Measurements from ENCODE around the gene HIF1AN. TPM values are rescaled to one million over a fixed set of nuclear protein-coding genes. Genes with fewer than 3 reads are reported as not detected.

The HIF1AN gene
- total RNA-seq, 1 experiment from 2014 or later, result 14.8 TPM

GRCh38 chr10:100504096-100504495 is 31.6 kb upstream of the HIF1AN start:
- Histone ChIP-seq H3K4me2 (ENCODE audit: low read depth, low read length, poor library complexity, severe bottlenecking) (no peak overlapping the region), H3K79me2 (ENCODE audit: low read length) (no peaks in the 10 kb centered on the region), H3K27me3 (ENCODE audit: low read length) (no peaks in the 10 kb centered on the region), H3K4me1 (ENCODE audit: low read length) (no peaks in the 10 kb centered on the region), H2AFZ (ENCODE audit: low read length) (no peak overlapping the region), H3K9me3 (ENCODE audit: low read length) (no peaks in the 10 kb centered on the region), H4K20me1 (ENCODE audit: insufficient read depth, low read depth, low read length) (no peaks in the 10 kb centered on the region), H3K9ac (ENCODE audit: low read length) (no peak overlapping the region), H3K36me3 (ENCODE audit: insufficient read depth, low read length) (no peaks in the 10 kb centered on the region), H3K4me3 (ENCODE audit: low read length) (no peak overlapping the region), H3K27ac (ENCODE audit: low read length) (no peak overlapping the region), H3K9me2 (replicated peaks; ENCODE audit: insufficient read depth, low read length) (no peaks in the 10 kb centered on the region)
- no peak for DNase-seq

DNA sequence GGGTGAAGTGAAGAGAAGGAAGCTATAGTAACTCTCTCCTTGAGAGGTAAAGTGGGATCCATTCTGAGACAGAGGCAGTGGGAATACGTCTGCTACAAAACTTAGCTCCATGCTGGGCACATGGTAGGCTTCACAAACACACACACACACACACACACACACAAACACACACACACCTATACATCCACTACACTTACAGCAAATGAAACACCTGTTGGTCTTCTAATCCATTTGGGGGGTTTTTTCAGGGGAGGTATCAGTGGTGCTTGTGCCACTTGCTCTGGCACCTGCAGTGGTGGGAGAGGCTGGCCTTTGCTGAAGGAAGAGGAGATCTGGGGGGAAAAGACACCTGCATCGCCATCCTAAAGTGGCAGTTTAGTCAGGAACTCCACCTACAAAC is 30.6 kb upstream of the HIF1AN start:
- Histone ChIP-seq H3K27me3 (ENCODE audit: low read length) (no peaks in the 10 kb centered on the region), H3K27ac (ENCODE audit: low read length) (no peak overlapping the region), H3K9me2 (replicated peaks; ENCODE audit: insufficient read depth, low read length) (no peaks in the 10 kb centered on the region), H4K20me1 (ENCODE audit: insufficient read depth, low read depth, low read length) (no peaks in the 10 kb centered on the region), H2AFZ (ENCODE audit: low read length) (no peak overlapping the region), H3K9ac (ENCODE audit: low read length) (no peak overlapping the region), H3K9me3 (ENCODE audit: low read length) (no peaks in the 10 kb centered on the region), H3K4me2 (ENCODE audit: low read depth, low read length, poor library complexity, severe bottlenecking) (no peak overlapping the region), H3K4me1 (ENCODE audit: low read length) (no peaks in the 10 kb centered on the region), H3K4me3 (ENCODE audit: low read length) (no peak overlapping the region), H3K79me2 (ENCODE audit: low read length) (no peaks in the 10 kb centered on the region), H3K36me3 (ENCODE audit: insufficient read depth, low read length) (no peaks in the 10 kb centered on the region)
- no peak for DNase-seq

GRCh38 chr10:100506596-100507356 is 29.0 kb upstream of the HIF1AN start:
- Histone ChIP-seq H3K79me2 (ENCODE audit: low read length) (no peaks in the 10 kb centered on the region), H3K4me3 (ENCODE audit: low read length) (no peak overlapping the region), H2AFZ (ENCODE audit: low read length) (no peak overlapping the region), H3K36me3 (ENCODE audit: insufficient read depth, low read length) (no peaks in the 10 kb centered on the region), H3K9ac (ENCODE audit: low read length) (no peak overlapping the region), H3K27ac (ENCODE audit: low read length) (no peak overlapping the region), H4K20me1 (ENCODE audit: insufficient read depth, low read depth, low read length) (no peaks in the 10 kb centered on the region), H3K4me2 (ENCODE audit: low read depth, low read length, poor library complexity, severe bottlenecking) (no peak overlapping the region), H3K4me1 (ENCODE audit: low read length) (no peaks in the 10 kb centered on the region), H3K27me3 (ENCODE audit: low read length) (no peaks in the 10 kb centered on the region), H3K9me3 (ENCODE audit: low read length) (no peaks in the 10 kb centered on the region), H3K9me2 (replicated peaks; ENCODE audit: insufficient read depth, low read length) (no peaks in the 10 kb centered on the region)
- no peak for DNase-seq

- no peaks in the 10 kb centered on the region for H3K4me1 ChIP-seq (ENCODE audit: low read length)
Measured at GRCh38 chr10:100507357-100507732, 28.4 kb upstream of the HIF1AN start.

GRCh38 chr10:100508266-100508665 is 27.5 kb upstream of the HIF1AN start:
- Histone ChIP-seq H2AFZ (ENCODE audit: low read length) (no peak overlapping the region), H3K36me3 (ENCODE audit: insufficient read depth, low read length) (no peaks in the 10 kb centered on the region), H4K20me1 (ENCODE audit: insufficient read depth, low read depth, low read length) (no peaks in the 10 kb centered on the region), H3K79me2 (ENCODE audit: low read length) (no peaks in the 10 kb centered on the region), H3K9ac (ENCODE audit: low read length) (no peak overlapping the region), H3K27ac (ENCODE audit: low read length) (no peak overlapping the region), H3K9me3 (ENCODE audit: low read length) (no peaks in the 10 kb centered on the region), H3K4me2 (ENCODE audit: low read depth, low read length, poor library complexity, severe bottlenecking) (no peak overlapping the region), H3K4me3 (ENCODE audit: low read length) (no peak overlapping the region), H3K4me1 (ENCODE audit: low read length) (no peaks in the 10 kb centered on the region), H3K27me3 (ENCODE audit: low read length) (no peaks in the 10 kb centered on the region), H3K9me2 (replicated peaks; ENCODE audit: insufficient read depth, low read length) (no peaks in the 10 kb centered on the region)
- DNase-seq, result no peak

More at GRCh38 chr10:100507357-100507732, 28.4 kb upstream of the HIF1AN start:
- H3K4me2 ChIP-seq (ENCODE audit: low read depth, low read length, poor library complexity, severe bottlenecking), result no peak overlapping the region
- H3K27ac ChIP-seq (ENCODE audit: low read length), result no peak overlapping the region
- H3K9me3 ChIP-seq (ENCODE audit: low read length), result no peaks in the 10 kb centered on the region
- H3K79me2 ChIP-seq (ENCODE audit: low read length), result no peaks in the 10 kb centered on the region
- no peaks in the 10 kb centered on the region for H3K9me2 ChIP-seq (replicated peaks; ENCODE audit: insufficient read depth, low read length)
- no peaks in the 10 kb centered on the region for H3K36me3 ChIP-seq (ENCODE audit: insufficient read depth, low read length)
- no peak overlapping the region for H3K4me3 ChIP-seq (ENCODE audit: low read length)
- no peak for DNase-seq
- H4K20me1 ChIP-seq (ENCODE audit: insufficient read depth, low read depth, low read length), result no peaks in the 10 kb centered on the region
- H3K27me3 ChIP-seq (ENCODE audit: low read length), result no peaks in the 10 kb centered on the region
- H2AFZ ChIP-seq (ENCODE audit: low read length), result no peak overlapping the region
- no peak overlapping the region for H3K9ac ChIP-seq (ENCODE audit: low read length)

DNA sequence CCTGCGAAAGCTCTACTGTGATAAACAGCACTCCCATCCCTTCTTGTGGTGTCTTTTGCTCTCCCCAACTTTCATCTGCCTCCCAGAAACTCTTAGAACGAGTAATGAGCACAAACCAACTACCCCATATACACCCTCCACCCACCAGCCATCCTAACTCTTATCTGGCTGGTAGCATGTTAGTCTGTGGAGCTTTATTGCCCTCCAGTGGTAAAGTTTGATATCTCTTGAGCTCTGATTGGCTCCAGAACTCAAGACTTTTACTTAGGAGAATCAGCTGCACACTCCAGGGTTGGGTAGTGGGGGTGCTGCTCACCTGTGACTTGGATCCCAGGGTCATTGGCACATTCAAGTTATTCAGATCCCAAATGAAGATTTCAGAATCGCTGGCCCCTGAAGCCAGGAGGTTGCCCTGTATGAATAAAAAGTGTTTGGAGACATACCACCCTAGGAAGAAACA is 27.0 kb upstream of the HIF1AN start:
- Histone ChIP-seq H3K4me2 (ENCODE audit: low read depth, low read length, poor library complexity, severe bottlenecking) (no peak overlapping the region), H2AFZ (ENCODE audit: low read length) (no peak overlapping the region), H3K9ac (ENCODE audit: low read length) (no peak overlapping the region), H4K20me1 (ENCODE audit: insufficient read depth, low read depth, low read length) (no peaks in the 10 kb centered on the region), H3K4me1 (ENCODE audit: low read length) (no peaks in the 10 kb centered on the region), H3K27me3 (ENCODE audit: low read length) (no peaks in the 10 kb centered on the region), H3K36me3 (ENCODE audit: insufficient read depth, low read length) (no peaks in the 10 kb centered on the region), H3K27ac (ENCODE audit: low read length) (no peak overlapping the region), H3K9me3 (ENCODE audit: low read length) (no peaks in the 10 kb centered on the region), H3K9me2 (replicated peaks; ENCODE audit: insufficient read depth, low read length) (no peaks in the 10 kb centered on the region), H3K79me2 (ENCODE audit: low read length) (no peaks in the 10 kb centered on the region), H3K4me3 (ENCODE audit: low read length) (no peak overlapping the region)
- peak; percentile 86 for DNase-seq

GRCh38 chr10:100509241-100509840 is 26.4 kb upstream of the HIF1AN start:
- H2AFZ ChIP-seq (ENCODE audit: low read length), result no peak overlapping the region
- H3K9me3 ChIP-seq (ENCODE audit: low read length), result no peaks in the 10 kb centered on the region
- no peaks in the 10 kb centered on the region for H4K20me1 ChIP-seq (ENCODE audit: insufficient read depth, low read depth, low read length)
- no peak overlapping the region for H3K4me2 ChIP-seq (ENCODE audit: low read depth, low read length, poor library complexity, severe bottlenecking)
- no peak overlapping the region for H3K4me3 ChIP-seq (ENCODE audit: low read length)
- no peaks in the 10 kb centered on the region for H3K27me3 ChIP-seq (ENCODE audit: low read length)
- no peak overlapping the region for H3K27ac ChIP-seq (ENCODE audit: low read length)
- no peak overlapping the region for H3K9ac ChIP-seq (ENCODE audit: low read length)
- H3K36me3 ChIP-seq (ENCODE audit: insufficient read depth, low read length), result no peaks in the 10 kb centered on the region
- no peaks in the 10 kb centered on the region for H3K79me2 ChIP-seq (ENCODE audit: low read length)
- H3K9me2 ChIP-seq (replicated peaks; ENCODE audit: insufficient read depth, low read length), result no peaks in the 10 kb centered on the region
- H3K4me1 ChIP-seq (ENCODE audit: low read length), result no peaks in the 10 kb centered on the region
- no peak for DNase-seq

GRCh38 chr10:100510533-100511308 is 25.0 kb upstream of the HIF1AN start:
- H3K27me3 ChIP-seq (ENCODE audit: low read length), result no peaks in the 10 kb centered on the region
- H3K79me2 ChIP-seq (ENCODE audit: low read length), result no peaks in the 10 kb centered on the region
- H3K36me3 ChIP-seq (ENCODE audit: insufficient read depth, low read length), result no peaks in the 10 kb centered on the region
- DNase-seq, result no peak
- H2AFZ ChIP-seq (ENCODE audit: low read length), result no peak overlapping the region
- H3K4me2 ChIP-seq (ENCODE audit: low read depth, low read length, poor library complexity, severe bottlenecking), result no peak overlapping the region
- H4K20me1 ChIP-seq (ENCODE audit: insufficient read depth, low read depth, low read length), result no peaks in the 10 kb centered on the region
- H3K9me2 ChIP-seq (replicated peaks; ENCODE audit: insufficient read depth, low read length), result no peaks in the 10 kb centered on the region
- no peaks in the 10 kb centered on the region for H3K4me1 ChIP-seq (ENCODE audit: low read length)
- no peaks in the 10 kb centered on the region for H3K9me3 ChIP-seq (ENCODE audit: low read length)
- H3K27ac ChIP-seq (ENCODE audit: low read length), result no peak overlapping the region
- no peak overlapping the region for H3K9ac ChIP-seq (ENCODE audit: low read length)
- H3K4me3 ChIP-seq (ENCODE audit: low read length), result no peak overlapping the region
